Gastroesophageal sphincter (tissue), 4 donors: Measurements from ENCODE around the gene STOX2. TPM values are rescaled to one million over a fixed set of nuclear protein-coding genes. Genes with fewer than 3 reads are reported as not detected.
A peak's percentile ranks its signal among the peaks of the same experiment; 100 is the strongest.

Source experiments
- ATAC-seq: fragments of 150-250 bp; one replicate; pipeline ENCODE4 v1.9.1; 2016; ENCODE audit warnings: mild to moderate bottlenecking, moderate library complexity
- H3K27ac ChIP-seq, 4 donors: fragments of 200-600 bp; sonication (generic) in 3 of 4; 1 replicate in 3 of 4; 2 replicates in 1 of 4; pipeline ENCODE4 v1.5.1; 2016 to 2019
- H3K27me3 ChIP-seq: fragments of 200-600 bp; sonication (generic); one replicate; pipeline ENCODE4 v1.5.1; 2019
- H3K36me3 ChIP-seq, 2 donors: fragments of 200-600 bp; sonication (generic); one replicate each; pipeline ENCODE4 v1.5.1; 2019; ENCODE audit warnings: control low read depth in 1 of 2
- H3K4me1 ChIP-seq, 3 donors: fragments of 200-600 bp; sonication (generic); 1 replicate in 2 of 3; 2 replicates in 1 of 3; pipeline ENCODE4 v1.5.1; 2016 to 2019; ENCODE audit warnings: control low read depth in 2 of 3
- H3K4me3 ChIP-seq, 2 donors: fragments of 200-600 bp; sonication (generic); one replicate each; pipeline ENCODE4 v1.5.1; 2019; ENCODE audit warnings: mild to moderate bottlenecking in 1 of 2, moderate library complexity in 1 of 2
- H3K9me3 ChIP-seq, 3 donors: fragments of 200-600 bp; sonication (generic); one replicate each; pipeline ENCODE4 v1.5.1; 2017 to 2019; ENCODE audit warnings: control low read depth in 2 of 3
- CTCF ChIP-seq, 4 experiments: fragments of 200-600 bp in 2 of 4; fragments of 450-650 bp in 2 of 4; sonication (generic) in 1 of 4; IDR thresholded peaks; one replicate each; pipeline ENCODE4 v1.5.1; 2017 to 2019; ENCODE audit warnings: antibody characterized with exemption in 4 of 4, mild to moderate bottlenecking in 2 of 4, moderate library complexity in 2 of 4
- EP300 ChIP-seq: sonication (generic); formaldehyde crosslinking; IDR thresholded peaks from one replicate; pipeline ENCODE4 v1.6.1; 2017; ENCODE audit warnings: antibody characterized with exemption, mild to moderate bottlenecking
- POLR2A ChIP-seq, 2 donors: fragments of 450-650 bp; IDR thresholded peaks; one replicate each; pipeline ENCODE4 v1.6.1; 2017; ENCODE audit warnings: antibody characterized with exemption in 2 of 2, mild to moderate bottlenecking in 2 of 2, moderate library complexity in 1 of 2
- POLR2AphosphoS5 ChIP-seq: sonication (generic); formaldehyde crosslinking; IDR thresholded peaks from one replicate; pipeline ENCODE4 v1.6.1; 2017; ENCODE audit warnings: antibody characterized with exemption
- WGBS, 2 donors: methylation state at CpG; one replicate each; pipeline ENCODE4 v1.1.5; 2018; ENCODE audit warnings: low coverage in 1 of 2; 5-methylcytosine and 5-hydroxymethylcytosine counted together
- total RNA-seq, 4 donors: library from RNA; depleted of rRNA; stranded (reverse); fragments of >200 nt; gene quantifications; one replicate each; pipeline ENCODE4 v1.1.0, GENCODE V29; 2016

Gene STOX2
- total RNA-seq, 4 donors from 2014 or later = 7.5 to 25.4 (median 11.2) TPM

- Histone ChIP-seq H3K36me3 (no peaks in the 10 kb centered on the region), H3K4me1 (peaks cover 0 to 16% (median 0%) of the 10 kb centered on the region in 3 donors), H3K27me3 (no peaks in the 10 kb centered on the region), H3K9me3 (no peaks in the 10 kb centered on the region), H3K27ac (peak overlapping the region in 2 of 4 donors; percentile 77 to 79), H3K4me3 (no peak overlapping the region)
- TF ChIP-seq EP300 (no peak), POLR2A (IDR thresholded peaks at IDR 0.05) (no peak), POLR2AphosphoS5 (no peak), CTCF (IDR thresholded peaks at IDR 0.05) (no peak)
- 83 to 91% methylated on average over 2 to 7 of the region's 10 CpGs for WGBS, 2 donors
- no peak for ATAC-seq
These were observed 29.8 kb upstream of the STOX2 start for GRCh38 chr4:183875251-183875825.

GRCh38 chr4:183876268-183876934 lies 28.7 kb upstream of the STOX2 start:
- H3K27me3 ChIP-seq = no peaks in the 10 kb centered on the region
- peak overlapping the region in 3 of 4 donors; percentile 73 to 79 (median 77) for H3K27ac ChIP-seq
- ATAC-seq = peak; percentile 77
- H3K4me3 ChIP-seq = peak overlapping the region; percentile 4 to 50
- 11 to 33% methylated on average over 3 to 7 of the region's 18 CpGs for WGBS, 2 donors
- TF ChIP-seq EP300 = peak; percentile 76
- TF ChIP-seq POLR2A (IDR thresholded peaks at IDR 0.05) = no peak
- TF ChIP-seq POLR2AphosphoS5 = peak; percentile 85
- H3K9me3 ChIP-seq = no peaks in the 10 kb centered on the region
- H3K4me1 ChIP-seq = peaks cover 0 to 16% (median 0%) of the 10 kb centered on the region in 3 donors
- H3K36me3 ChIP-seq = no peaks in the 10 kb centered on the region

GRCh38 chr4:183878251-183878970 lies 26.7 kb upstream of the STOX2 start:
- Histone ChIP-seq H3K4me1 (peaks cover 0 to 16% (median 0%) of the 10 kb centered on the region in 3 donors), H3K27ac (no peak overlapping the region), H3K27me3 (no peaks in the 10 kb centered on the region), H3K4me3 (no peak overlapping the region), H3K9me3 (no peaks in the 10 kb centered on the region), H3K36me3 (no peaks in the 10 kb centered on the region)
- WGBS, 2 donors = 81 to 88% methylated on average over 4 of the region's 4 CpGs
- ATAC-seq = no peak
- TF ChIP-seq EP300 (no peak), CTCF (IDR thresholded peaks at IDR 0.05) (no peak), POLR2A (IDR thresholded peaks at IDR 0.05) (no peak), POLR2AphosphoS5 (no peak)

GRCh38 chr4:183885205-183885720 lies 19.8 kb upstream of the STOX2 start:
- ATAC-seq = no peak
- TF ChIP-seq EP300 (no peak), POLR2AphosphoS5 (no peak), POLR2A (IDR thresholded peaks at IDR 0.05) (no peak), CTCF (IDR thresholded peaks at IDR 0.05) (no peak)
- 74 to 100% methylated on average over 1 to 7 of the region's 7 CpGs for WGBS, 2 donors

GRCh38 chr4:183887351-183887750 lies 17.8 kb upstream of the STOX2 start:
- no peak overlapping the region for H3K27ac ChIP-seq
- no peaks in the 10 kb centered on the region for H3K36me3 ChIP-seq
- TF ChIP-seq POLR2A (IDR thresholded peaks at IDR 0.05) = no peak
- no peak for TF ChIP-seq CTCF (IDR thresholded peaks at IDR 0.05)
- TF ChIP-seq POLR2AphosphoS5 = no peak
- no peak for TF ChIP-seq EP300
- no peak for ATAC-seq
- H3K9me3 ChIP-seq = no peaks in the 10 kb centered on the region
- H3K4me3 ChIP-seq = no peak overlapping the region
- no peaks in the 10 kb centered on the region for H3K4me1 ChIP-seq
- H3K27me3 ChIP-seq = no peaks in the 10 kb centered on the region
- WGBS, 2 donors = 90 to 93% methylated on average over 4 of the region's 4 CpGs

More at GRCh38 chr4:183885205-183885720, 19.8 kb upstream of the STOX2 start:
- Histone ChIP-seq H3K4me3 (no peak overlapping the region), H3K4me1 (no peaks in the 10 kb centered on the region), H3K9me3 (no peaks in the 10 kb centered on the region), H3K27ac (no peak overlapping the region), H3K36me3 (no peaks in the 10 kb centered on the region), H3K27me3 (no peaks in the 10 kb centered on the region)
